Measurements from ENCODE around the gene CIT.

The CIT gene

DNA sequence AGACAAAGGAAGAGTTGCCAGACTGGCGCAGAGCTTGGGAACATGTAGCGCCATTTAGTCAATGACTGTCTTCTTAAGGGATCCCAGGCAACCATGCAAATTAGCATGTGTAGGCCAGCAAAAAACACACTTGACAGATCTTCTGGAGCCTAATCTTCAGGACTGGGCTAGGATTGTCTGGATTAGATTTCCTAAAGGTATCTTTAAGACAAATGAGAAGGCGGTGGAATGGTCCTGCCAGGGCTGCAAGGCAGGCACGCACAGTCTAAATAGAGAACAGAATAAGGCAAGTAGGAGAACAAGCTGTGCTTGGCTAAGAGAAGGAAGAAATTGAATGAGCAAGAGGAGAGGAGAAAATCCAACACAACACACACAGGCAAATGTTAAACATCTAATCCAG lies 80.0 kb downstream of the CIT start:
- DNase-seq = no peak

DNA sequence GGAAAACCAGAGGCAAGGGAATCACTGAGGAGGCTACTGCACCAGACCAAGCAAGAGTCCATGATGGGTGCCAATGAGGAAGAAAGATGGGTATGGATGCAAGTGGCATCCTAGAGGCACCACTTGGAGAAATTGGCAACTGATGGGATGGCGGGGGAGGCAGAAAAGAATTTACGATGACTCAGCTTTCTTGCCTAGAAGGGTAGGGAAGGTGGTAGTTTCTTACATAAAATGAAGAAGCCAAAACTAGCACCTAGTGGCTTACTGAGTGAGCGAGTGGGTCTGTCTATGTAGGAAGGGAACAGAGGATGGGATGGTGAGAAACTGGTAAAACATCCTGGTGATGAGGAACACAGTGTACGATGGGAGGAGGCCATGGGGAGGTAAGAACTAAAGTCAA lies 80.8 kb downstream of the CIT start:
- DNase-seq = no peak

DNA sequence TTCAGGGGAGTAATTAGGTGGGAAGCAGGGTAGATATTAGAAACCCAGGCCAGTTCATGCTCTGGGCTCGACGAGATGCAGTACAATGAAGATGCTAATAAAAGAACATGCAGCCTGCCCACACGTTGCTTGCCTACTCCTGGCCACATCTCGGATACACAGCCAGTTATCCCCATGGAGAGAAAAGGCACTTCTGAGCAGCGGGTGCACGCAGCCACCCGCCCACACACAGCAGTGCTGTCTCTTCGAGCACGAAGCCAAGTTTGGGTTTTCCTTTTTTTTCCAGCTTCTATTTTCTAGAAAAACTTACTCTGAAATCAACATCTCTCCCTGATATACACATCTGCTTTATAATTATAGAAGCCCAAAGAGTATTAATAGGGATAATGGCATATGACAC lies 85.7 kb downstream of the CIT start:
- no peak for DNase-seq

DNA sequence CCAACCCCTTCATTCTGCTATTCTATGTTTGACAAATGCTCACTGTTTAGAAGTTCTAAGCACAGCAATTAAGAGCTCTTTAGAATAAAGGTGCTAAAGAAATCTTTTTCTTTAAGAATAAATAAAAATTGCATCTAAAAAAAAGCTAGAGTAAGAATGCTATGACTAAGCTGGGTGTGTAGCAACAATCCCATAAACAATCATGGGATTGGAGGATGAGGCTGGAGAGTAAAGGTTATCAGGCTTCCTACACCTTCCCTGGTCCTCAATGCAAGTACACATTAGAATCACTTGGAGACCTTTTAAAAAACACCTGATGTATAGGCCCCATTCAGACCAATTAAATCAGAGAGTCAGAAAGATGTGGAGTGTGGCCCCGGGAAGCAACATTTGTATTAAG lies 88.3 kb downstream of the CIT start:
- no peak for DNase-seq

DNA sequence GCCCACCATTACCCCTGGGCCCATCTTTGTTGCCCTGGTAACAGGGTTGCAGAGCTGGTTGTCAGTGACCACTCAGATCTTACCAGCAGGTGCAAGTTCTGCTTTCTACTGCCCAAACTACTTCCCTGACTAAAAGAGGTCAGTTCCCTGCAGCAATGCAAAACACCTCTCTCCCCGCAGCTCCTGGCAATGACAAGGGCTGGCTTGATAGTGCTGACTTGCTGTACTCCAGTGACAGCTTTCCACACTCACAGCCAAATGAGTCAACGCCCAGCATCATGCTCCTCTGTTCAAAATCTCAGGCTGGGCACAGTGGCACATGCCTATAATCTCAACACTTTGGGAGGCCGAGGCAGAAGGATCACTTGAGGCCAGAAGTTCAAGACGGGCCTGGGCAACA lies 90.6 kb downstream of the CIT start:
- no peak for DNase-seq

DNA sequence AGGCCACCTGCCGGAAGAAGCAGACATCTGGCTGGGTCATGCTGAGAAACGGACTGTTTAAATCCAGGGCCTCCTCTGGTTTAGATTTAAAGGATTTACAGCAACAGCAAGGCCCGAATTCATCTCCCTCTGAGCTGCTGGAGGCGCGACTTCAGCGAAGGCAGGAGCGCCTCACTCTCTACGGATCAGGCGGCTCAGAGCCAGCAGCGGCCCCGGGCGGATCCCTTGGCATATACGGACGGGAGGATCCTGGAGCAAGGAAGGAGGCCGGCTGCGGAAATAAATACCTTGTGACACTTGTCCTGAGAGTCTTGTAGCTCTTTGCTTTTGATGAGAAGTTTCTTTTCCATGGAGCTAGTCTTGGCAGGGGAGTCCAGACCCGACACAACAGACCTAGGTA lies 92.4 kb downstream of the CIT start:
- no peak for DNase-seq

DNA sequence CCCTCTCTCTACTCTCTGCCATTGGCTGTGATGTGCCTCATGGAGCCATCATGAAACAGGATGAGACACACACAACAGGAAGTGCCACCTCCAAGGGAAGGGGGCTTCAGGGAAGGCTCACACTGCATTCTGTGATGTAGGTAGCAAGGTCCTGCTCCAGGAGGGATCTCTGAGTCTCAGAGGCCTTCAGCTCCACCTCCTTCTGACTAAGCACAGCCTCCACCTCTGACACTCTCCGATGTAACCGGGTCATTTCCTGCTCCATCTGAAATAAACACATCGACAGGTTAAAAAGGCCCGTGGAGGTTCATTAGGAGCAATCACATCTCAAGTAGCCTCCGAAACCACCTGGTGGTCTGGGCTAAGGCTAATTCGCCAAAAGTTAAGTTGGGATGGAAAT lies 93.3 kb downstream of the CIT start:
- no peak for DNase-seq

DNA sequence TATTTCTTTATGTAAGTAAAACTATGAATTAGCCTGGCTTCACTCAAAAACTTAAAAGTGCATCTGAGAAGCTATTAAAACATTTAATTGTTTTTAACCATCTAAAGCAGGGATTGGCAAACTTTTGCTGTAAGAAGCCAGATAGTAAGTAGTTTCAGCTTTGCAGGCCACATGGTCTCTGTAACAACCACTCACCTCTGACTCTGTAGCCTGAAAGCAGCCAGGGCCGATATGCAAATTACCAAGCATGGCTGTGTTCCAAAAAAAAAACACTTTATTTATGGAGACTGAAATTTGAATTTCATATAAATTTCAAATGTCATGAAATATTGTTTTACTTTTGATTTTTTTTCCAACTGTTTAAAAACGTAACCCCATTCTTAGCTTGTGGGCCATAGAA lies 95.3 kb downstream of the CIT start:
- DNase-seq = no peak

DNA sequence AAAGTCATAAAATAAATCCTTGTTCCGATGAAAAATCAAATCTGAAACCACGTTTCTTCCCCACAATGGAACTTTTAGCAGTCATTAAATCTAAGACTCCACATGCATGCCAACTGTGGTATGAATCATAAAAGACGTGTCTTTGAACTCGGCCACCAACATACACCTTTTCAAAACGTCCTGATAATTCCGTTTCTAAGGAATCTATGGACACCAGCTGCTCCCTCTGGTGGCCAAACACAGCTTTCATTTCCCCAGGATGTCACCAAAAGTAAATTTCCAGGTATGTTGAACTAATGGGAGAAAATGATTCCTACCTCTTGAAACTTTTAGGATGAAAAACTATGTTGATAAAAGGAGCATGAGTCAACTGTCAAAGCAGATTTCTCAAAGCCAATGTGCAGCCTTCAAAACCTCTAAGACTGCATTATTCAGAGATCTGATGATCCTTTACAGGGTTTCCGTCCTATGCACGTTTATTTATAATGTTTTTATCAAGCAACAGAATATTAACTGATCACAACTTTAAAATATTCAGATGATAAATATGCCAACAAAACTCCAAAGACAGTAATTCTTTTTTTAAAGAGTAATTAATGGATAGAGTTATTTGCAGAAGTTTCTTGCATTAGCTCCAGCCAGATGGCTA lies 96.2 kb downstream of the CIT start:
- peak; percentile 3 to 50 (median 31) for DNase-seq

DNA sequence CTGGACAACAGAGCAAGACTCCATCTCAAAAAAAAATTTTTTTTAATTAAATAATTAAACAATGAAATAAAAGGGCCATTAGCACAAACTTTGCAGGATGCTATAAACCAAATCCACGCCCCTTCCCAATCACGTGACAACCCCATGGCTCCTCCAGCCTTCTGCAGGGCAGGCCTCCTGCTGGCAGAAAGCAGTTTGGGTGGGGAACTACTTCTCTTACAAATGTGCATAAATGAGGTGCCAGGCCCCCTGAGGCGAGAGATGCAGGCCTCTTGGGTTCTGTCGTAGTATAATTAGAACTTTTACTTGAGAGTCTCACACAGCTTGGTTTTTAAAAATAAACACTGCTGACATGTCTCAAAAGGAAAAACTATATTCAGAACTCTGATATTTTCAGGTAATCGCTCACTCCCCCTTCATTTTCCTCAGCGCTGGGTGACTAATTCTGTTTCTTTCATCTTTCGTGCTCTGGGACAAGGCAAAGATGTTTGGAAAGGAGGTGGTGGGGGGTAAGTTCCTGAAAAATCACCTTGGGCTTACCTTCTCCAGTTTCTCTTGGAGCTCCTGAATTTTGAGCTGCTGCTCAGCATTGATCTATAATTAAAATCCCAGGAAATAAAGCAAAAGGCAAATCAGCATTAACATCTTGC lies 101.7 kb downstream of the CIT start:
- peak in 2 of 4 experiments; percentile 8 to 10 for DNase-seq

DNA sequence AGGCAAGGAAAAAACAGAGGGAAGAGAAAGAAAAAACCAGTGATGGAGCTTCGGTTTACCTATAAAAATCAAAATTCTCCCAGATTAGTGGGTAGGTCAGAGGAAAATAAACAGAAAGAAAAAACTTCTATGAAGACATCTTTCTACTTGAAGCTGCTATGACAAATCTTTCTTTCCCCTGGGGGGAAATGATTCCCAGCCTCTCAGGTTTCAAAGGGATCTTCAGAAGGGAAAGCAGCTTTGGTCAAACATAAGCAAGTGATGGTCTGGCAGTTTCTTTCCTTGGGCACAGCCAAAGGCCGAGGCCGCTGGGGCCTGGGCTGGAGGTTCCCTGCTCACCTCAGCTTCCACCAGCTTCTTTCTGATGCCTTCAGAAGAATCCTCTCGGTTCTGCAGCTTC lies 104.7 kb downstream of the CIT start:
- DNase-seq = no peak

DNA sequence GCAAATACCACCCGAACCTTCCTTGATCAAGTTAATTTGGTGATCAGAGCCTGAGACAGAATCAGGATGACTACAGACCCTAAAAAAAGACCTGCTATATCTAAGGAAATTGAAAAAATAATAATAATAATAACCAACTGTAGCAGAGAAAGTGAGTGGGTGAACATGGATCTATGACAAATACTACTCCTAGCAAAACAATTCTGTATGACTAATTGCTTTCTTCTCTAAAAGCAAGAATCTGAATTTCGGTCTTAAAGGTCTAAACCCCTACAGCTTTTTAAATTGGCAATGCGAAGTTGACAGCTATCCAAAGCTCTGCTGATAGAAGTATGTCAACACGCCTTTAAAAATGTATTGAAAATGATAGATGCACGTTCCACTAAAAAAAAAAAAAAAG lies 107.0 kb downstream of the CIT start:
- no peak for DNase-seq

DNA sequence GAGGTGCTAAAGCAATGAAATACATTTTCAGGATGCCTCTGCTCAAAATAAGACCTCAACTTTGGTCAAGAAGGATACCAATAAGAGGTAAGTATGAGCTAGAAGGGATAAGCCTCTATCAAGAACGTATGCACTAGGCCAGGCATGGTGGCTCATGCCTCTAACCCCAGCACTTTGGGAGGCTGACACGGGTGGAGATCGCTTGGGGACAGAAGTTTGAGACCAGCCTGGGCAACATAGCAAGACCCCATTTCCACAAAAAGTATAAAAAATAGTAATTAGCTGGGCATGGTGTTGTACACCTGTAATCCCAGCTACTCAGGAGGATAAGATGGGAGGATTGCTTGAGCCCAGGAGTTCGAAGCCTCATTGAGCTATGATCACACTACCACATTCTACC lies 114.5 kb downstream of the CIT start:
- DNase-seq = no peak

DNA sequence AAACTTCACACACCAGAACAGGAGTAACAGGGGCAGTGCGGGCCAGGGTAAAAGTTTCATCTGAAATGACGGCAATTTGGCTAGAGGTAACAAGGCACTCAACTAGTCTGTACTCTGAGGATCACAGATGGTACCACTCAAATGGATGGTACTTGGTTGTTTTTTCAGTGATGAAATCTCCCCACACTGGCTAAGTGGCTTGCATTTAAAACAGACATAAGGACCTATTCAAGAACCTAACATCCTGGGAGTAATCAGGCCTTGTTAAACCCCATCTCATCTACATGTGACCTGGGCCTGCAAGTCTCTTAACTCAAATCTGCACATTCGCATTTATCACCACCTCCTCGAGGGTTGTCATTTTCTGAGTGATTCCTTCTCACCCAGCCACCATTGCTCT lies 118.4 kb downstream of the CIT start:
- DNase-seq = no peak

DNA sequence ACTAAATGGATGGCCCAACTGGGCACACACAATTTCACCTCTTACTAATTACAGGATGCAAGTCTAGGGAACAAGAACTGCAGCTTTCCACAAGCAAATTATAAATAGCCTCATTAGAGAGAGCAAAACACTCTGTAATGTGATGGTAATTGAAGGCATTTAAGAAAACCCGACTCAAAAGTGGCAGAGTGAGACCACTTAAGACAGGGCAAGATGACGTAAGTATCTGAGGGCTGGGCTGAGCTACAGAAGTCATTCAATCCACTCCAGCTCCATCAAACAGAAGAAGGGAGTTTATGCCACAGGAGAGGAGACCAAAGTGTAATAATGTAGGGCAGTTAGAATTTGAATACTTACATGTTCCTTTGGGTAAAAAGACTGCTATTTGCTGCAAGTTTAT lies 118.9 kb downstream of the CIT start:
- no peak for DNase-seq

DNA sequence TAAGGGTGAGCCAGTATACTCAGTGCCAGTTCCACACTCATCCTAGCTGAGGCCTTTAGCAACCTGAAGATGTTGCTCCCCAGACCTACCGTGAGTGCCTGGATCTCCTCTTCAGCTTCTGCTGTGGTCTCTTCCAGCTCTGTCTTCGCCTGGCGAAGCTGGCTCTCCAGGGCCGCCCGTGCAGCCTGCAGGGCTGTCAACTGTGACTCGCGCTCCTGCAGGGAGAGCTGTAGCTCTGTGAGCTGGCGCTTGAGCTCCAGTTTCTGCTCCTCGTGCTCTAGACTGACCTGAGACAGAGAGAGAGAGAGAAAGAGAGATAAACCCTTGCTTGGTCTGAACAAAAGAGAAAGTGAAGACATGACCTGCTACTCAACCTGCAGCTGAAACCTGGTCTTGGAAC lies 125.2 kb downstream of the CIT start:
- no peak for DNase-seq

DNA sequence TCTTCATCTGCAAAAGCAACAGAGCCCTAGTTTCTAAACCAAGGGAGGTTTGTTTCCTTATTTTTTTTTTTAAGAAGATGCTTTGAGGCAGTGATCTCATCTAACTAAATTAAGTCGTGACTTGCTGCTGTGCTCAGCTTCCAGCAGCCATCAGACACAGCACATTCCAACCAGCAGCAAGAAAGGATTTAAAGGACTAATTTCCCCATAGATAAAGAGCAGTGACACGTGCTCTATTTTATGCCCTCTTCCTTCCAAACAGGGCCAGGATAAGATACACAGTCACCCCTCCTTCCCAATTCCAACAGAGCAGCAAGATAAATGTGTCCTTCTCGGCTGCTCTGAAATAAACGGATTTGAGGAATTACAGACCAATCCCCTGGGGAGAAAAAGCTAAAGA lies 127.5 kb downstream of the CIT start:
- no peak for DNase-seq

DNA sequence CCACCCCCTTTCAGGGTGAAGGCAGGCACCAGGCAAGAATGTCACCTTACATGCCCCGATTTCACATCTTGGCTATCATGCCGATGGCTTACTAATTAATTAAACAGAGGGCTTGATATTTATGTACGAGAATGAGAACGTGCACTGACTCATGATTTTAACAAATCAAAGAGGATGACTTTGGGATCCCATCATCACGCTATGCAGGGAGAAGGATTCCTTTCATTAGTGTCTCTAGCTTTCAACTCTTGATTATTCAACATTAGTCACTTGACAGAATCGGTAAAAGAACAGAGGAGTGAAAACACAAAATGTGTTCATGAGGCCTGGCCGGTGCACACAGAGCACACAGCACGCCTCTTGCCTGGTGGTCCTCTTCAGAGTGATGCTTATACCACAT lies 128.6 kb downstream of the CIT start:
- no peak for DNase-seq

DNA sequence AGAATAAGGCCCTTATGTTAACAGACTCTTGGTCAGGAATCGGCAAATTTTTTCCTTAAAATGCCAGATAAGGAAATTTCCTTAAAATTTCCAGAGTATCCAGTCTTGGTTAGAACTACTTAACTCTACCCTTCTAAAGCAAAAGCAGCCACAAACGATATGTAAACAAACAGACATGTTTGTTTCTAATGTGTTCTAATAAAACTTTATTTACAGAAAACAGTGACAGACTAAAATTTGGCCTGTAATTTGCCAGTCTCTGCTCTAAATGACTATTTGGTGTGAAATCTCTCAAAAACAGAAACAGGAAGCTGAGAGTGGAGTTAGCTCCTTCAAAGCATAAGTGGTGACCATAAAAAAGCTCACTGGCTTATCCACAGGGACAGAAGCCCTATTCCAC lies 131.0 kb downstream of the CIT start:
- no peak for DNase-seq

DNA sequence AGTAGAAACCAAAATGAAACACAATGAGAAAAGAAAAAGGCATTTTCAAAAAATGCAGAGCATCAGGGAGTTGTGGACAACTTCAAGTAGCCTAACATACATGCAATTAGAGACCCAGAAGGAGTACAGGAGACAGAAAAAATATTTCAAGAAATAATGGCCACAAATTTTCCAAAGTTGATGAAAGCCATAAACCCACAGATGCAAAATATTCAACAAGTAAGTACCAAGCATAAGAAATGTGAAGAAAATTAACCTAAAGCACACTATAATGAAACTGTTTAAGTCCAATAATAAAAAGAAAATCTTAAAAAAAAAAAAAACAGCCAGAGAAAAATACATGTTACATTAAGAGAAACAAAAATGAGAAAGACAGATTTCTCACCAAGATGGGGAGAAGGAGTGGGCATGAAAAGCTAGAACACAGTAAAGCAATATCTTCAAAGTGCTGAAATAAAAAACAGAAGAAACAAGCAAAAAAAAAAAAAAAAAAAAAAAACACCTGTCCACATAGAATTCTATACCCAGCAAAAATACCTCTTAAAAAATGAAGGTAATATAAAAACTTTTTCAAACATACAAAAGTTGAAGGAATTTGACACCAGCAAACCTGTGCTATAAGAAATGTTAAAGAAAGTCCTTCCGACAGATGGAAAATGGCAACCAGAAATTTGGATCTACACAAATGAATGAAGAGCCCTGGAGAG lies 132.1 kb downstream of the CIT start:
- DNase-seq = no peak

DNA sequence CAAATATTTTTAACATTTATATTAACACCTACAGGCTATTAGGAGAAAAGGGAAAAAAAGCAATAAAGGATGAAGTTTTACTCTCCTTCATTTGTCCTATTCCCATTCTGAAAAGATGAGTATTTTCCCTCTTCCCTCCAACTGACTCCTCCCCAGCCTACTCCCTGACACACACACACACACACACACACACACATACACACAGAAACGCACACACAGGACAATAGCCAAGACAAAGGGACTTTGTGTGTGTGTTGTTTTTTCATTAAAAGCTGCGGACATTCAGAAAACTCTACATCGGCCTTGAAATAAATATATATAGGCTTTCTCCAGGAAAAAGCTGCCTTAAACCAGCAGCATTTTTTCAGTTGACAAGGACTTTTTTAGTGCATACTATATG lies 134.4 kb downstream of the CIT start:
- no peak for DNase-seq

DNA sequence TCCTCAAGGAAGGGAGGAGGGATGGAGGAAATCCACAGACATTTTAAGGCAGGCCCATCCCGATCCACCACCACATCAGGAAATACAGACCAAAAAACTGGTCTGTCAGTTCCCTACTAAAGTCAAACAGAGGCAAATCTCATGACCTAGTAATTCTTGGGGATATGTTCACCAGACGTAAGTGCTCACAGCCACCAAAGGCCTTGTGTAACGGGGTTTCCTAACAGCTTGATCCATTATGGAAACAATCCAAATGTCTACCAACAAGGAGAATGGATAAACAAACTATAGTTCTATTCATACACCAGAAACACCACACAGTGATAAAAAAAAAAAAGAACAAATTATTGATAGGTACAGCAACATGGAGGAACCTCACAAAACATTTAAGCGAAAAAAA lies 136.3 kb downstream of the CIT start:
- DNase-seq = no peak

DNA sequence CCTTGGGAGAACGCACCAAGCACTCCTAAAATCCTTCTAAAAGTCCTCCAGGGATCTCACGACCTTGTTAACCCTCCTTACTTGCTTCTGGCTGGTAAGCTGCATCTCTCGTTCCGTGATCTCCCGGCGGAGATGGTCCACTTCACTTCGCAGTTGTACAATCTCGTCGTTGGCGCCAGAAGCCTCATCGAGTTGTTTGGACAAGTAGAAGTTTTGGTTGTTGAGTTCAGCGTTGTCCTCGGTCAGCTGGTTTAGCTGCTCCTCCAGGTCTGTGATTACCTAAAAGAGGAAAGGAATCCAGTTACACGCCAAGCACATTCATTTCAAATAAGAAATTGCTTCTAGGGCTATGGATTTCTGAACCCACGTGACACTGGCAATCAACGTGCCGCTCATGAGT lies 142.0 kb downstream of the CIT start:
- DNase-seq = no peak

DNA sequence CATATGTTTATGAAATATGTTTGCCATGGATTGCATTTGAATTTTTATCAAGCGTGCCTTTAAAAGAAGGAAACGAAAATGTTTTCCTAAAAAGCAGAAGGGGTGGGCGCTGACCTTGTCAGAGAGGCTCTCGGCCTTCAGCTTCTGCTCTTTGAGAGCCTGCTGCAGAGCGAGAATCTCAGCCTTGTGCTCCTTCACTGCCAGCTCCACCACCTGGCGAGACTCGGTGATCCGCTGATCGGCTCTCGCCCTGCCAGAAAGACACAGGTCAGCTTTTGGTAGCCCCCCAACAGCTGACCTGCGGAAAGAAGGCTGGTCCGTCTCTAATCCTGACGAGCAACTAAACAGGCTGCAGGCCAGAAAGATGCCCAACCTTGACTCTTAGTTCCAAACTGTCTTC lies 146.7 kb downstream of the CIT start:
- DNase-seq = peak in 3 of 4 experiments; percentile 6 to 31 (median 10)

All from suppressor macrophage (primary cell).